HG02678 (cell line): ENCODE measurements around the gene MLF2.

ENCODE experiments used
- ATAC-seq: cut with Tn5 transposase; IDR thresholded peaks from one replicate; pipeline ENCODE4 v1.9.1; 2021; ENCODE audit warnings: mild to moderate bottlenecking, moderate library complexity; ENCODE audit not compliant: unreplicated experiment

Gene MLF2

DNA sequence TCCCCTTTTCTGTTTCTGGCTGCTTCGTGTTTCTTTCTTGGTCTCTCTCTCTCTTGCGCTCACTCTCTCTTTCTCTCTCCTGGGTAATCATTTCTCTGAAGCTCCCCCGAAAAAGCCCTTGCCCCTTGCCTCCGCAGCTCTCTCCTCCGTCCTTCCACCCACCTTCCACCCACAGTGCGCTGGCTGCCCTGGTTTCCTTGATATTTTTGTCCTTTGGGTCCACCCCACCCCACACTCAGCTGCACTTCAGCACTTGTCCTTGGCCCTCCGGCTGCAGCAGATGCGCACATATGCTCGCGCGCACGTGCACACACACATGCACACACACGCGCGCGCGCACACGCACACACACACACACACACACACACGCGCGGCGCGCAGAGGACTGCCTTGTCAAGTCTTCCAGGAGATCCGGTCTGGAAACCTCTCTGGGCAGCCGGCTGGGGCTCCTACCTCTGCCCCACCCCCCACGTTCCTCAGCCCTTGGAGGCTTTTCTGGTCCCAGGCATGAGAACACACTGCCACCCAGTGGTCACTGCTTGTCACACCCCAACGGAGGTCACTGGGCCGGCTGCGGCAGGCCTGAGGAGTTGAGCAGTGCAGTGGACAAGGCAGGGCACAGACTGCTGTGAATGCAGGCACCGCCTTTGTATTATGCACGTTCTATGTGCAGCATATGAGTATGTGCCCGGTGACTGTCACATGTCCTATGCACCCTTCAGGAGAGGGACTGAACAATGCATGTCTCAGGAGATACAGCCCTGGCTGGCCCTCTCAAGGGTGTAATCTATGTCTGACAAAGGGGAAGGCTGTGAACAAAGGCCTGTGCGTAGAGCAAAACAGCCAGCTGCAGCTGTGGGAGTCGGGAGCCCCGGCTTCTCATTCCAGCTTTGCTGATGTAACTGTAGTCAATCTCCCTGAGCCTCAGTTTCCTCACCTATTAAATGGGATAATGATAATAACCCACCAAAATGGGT is 25.9 kb upstream of the MLF2 start:
- ATAC-seq = peak; percentile 83

DNA sequence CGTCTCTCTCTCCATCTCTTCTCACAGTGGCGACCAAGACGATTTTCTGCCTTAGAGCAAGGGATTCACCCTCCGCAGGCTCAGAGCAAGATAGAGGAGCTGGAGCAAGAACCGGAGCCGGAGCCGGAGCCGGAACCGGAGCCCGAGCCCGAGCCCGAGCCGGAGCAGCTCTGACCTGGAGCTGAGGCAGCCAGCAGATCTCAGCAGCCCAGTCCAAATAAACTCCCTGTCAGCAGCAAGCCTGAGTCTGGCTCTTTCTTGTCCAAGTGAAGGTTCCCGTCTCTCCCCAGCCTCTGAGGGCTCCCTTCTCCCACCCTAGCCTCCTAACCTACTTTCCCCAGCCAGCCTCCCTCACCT is 25.3 kb upstream of the MLF2 start:
- ATAC-seq = no peak

DNA sequence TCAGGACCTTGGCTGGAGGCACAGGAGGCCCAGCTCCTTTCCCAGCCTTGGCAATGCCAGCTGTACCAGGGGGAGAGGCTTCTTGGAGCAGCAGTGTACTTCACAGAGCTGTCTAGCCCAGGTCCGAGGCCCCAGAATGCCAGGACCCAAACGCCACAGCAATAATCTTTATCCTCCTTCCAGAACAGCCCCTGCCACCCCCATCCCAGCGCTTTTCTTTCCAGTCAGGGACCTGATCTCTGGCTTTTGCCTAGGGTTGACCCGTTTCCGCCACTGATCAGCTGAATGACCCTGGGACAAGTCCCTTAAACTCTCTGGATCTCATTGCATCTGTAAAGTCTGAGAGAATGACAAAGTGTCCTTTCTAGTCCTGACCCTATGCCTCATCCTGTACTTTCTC is 24.4 kb upstream of the MLF2 start:
- no peak for ATAC-seq

DNA sequence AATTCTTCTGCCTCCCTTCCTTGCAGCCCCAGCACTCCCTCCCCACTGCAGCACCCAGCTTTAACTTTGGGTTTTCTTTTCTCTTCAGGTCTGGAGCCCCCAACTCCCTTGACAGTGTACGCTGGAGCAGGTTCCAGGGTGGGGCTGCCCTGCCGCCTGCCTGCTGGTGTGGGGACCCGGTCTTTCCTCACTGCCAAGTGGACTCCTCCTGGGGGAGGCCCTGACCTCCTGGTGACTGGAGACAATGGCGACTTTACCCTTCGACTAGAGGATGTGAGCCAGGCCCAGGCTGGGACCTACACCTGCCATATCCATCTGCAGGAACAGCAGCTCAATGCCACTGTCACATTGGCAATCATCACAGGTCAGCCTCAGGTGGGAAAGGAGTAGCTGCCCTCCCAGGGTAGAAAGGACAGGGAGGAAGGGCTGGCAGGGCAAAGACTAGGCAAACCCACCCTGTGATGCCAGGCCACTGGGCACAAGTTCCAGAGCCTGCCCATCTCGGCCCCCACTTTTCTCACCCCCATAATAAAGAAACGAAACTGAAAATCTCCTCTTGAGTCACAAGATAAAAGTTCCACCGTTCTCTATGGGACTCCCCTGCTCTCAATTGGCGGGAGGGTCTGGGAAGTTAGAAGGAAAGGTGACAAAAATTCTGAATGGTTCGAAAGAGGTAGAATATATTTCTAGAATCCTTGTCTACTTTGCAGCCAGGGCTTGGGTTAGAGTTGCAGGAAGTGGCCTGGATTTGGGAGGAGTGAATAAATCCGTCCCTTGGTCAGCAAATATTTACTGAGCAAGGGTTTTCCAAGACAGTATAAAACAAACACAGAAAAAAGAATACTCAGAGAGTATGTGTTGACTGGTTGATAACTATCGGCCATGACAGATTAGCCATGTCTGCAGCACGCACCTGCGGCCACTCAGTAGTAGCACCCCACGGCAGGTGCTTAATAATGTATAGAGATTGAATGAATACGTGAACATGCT is 22.5 kb upstream of the MLF2 start:
- ATAC-seq = no peak

DNA sequence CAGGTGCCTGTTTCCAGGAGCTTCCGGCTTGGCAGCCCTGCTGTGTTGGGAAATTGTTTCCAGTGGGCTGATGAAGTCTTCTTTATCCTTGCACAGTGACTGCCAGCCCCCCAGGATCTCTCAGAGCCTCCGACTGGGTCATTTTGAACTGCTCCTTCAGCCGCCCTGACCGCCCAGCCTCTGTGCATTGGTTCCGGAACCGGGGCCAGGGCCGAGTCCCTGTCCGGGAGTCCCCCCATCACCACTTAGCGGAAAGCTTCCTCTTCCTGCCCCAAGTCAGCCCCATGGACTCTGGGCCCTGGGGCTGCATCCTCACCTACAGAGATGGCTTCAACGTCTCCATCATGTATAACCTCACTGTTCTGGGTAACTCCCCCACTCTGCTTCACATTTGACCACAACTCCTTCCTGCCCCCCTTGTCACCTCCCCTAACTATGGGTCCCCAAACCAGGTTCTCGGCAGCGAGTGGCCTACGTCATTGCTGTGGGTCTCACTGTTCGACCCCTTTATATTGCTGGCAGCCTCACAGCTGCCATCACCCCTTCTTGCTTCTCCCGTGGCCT is 21.6 kb upstream of the MLF2 start:
- no peak for ATAC-seq

DNA sequence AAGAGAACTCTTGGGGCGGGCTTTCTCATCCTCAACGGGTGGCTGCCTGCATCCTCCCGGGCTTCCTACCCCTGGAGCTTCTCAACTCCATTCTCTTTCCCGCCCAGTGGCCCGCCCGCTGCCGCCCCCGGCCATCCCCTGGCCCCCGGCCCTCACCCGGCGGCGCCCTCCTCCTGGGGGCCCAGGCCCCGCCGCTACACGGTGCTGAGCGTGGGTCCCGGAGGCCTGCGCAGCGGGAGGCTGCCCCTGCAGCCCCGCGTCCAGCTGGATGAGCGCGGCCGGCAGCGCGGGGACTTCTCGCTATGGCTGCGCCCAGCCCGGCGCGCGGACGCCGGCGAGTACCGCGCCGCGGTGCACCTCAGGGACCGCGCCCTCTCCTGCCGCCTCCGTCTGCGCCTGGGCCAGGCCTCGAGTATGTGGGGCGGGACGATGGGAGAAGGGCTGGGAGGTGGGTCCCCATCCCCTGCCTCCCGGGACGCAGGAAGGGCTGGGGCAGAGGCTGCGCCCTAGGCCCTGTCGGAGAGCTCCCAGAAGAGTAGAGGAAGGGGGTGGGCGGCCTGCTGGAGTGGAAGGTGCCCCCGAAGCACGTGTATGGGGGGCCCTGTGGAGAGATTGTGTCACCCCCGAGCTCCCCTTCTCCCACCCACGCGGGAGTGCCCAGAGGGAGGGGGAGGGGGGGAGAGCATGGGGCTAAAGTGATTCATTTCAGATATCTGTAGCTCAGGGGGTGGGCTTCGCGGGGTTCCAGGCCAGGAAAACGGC is 20.8 kb upstream of the MLF2 start:
- no peak for ATAC-seq

DNA sequence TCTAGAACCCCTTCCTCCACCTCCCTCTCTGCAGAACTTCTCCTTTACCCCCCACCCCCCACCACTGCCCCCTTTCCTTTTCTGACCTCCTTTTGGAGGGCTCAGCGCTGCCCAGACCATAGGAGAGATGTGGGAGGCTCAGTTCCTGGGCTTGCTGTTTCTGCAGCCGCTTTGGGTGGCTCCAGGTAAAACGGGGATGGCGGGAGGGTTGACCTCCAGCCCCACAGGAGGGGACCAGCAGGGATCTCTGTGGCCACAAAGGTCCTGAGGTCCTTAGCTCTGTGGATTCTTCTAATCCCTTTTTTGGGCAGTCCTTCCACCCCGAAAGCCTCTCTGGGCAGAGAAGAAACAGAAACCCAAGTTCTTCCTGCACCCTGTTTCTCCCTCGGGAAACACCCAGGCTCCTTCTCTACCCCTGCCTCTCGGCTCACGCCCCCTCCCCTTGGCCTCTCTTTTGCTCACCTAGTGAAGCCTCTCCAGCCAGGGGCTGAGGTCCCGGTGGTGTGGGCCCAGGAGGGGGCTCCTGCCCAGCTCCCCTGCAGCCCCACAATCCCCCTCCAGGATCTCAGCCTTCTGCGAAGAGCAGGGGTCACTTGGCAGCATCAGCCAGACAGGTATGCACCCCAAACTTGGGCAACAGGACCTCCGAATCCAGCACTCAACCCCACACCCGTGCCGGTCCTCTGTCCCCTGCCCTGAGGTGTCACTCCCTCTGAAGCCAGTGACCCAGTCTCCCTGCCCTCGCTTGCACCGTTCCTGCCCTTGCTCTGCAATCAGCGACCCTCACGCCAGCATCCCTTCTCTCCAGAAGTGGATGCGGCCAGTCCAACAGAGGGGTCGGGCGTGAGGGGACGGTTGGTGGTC is 20.0 kb upstream of the MLF2 start:
- no peak for ATAC-seq

DNA sequence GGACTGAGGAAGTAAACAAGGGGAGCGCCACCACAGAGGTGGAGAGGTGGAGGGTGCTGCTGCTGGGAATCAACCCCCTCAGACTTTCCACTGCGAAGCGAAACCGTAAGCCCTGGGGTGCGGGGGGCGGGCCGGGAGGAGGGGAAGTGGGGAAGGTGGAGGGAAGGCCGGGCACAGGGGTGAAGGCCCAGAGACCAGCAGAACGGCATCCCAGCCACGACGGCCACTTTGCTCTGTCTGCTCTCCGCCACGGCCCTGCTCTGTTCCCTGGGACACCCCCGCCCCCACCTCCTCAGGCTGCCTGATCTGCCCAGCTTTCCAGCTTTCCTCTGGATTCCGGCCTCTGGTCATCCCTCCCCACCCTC is 19.4 kb upstream of the MLF2 start, which contains the start of gene LAG3:
Gene LAG3, plus strand, starts transcription at position 190 of the 365 bp plus-strand sequence. CDS start 333 bp downstream, outside the sequence.
- no peak for ATAC-seq

DNA sequence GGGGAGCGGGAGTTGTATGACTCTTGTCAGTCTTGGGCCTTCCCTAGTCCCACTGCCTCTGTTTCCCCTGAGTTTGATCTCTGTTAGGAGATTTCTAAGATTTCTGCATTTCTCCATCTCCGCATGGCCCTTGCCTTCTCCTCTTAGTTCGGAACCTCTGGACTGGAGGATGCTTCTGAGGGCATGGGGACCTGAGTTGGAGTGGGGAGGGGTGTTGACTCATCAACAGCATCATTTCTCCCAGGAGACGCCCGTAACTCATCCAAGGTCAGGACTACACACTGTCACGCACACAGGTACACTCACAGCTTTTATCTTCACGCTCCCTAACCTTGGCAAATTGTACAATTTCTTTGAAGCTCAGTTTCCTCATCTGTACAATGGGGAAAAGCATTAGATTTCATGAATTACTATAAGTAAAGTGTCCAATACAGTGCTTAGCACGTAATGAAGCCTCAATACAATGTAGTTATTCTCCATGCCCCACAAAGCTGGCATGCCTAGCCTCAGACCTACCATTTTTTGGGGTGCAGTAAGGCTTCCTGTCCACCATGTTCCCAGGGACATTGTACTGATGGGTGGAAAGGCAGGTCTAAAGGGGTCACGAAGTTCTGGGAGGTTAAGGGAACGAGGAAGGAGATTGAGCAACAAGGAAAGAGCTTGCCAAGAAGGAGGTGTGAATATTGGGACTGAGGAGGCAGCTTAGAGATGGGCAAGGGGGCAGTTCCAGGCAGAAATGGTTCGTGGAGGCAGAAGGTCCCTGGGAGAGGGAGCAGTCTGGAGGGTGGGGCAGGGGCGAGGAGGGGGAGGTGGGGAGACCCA is 18.8 kb upstream of the MLF2 start:
- ATAC-seq = no peak

DNA sequence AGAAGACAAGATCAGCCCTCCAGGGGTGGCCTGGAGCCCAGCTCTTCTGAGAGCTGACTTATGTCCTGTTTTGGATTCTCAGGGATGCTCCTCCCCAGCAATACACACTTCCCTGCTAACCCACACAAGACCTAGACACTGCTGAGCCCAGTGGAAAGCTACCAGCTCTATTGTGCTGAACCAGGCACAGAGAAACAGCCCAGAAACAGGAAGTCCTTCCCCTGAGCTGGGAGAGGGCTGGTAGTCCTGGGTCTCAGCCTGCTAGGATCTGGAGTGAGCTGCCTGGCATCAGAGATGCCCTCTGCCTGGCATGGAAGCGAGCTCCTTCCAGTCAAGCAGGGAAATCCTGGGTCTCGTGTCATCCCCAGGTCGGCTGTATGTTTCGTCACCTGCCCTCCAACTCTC is 18.2 kb upstream of the MLF2 start:
- ATAC-seq = no peak

DNA sequence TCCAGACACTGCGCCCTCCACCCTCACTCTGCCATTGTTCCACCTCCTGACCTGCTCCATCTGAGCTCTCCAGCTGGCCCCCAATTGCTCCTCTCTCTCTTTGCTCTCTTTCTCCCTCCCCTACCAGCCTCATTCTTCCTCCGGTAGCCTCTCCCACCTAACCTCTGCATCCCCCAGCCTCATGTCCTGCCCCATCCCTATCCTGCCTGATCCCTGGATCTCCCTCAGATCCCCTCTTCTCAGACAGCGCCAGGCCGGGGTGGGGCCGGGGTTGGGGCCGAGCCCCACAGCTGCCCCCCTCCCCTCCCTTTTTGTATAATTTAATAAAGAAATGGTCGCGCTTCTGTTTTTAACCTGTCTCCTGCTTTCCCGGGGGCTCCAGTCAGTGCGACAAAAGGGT is 17.7 kb upstream of the MLF2 start:
- no peak for ATAC-seq

DNA sequence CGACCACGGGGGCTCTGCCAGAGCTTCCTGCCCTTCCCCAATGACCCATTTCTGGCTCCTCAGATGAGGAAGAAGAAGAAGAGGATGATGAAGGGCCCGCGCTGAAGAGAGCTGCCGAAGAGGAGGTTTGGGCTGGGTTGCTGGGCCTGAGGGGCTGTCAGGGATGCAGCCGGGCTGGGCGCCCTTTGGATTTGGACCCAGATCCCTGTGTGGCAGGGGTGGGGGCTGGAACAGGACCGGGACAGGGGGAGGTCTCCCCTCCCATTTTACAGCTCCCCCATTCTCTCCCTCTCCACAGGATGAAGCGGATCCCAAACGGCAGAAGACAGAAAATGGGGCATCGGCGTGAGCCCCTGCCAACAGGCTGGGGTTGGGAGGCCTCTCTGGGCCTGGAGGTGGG is 17.2 kb upstream of the MLF2 start:
- no peak for ATAC-seq

DNA sequence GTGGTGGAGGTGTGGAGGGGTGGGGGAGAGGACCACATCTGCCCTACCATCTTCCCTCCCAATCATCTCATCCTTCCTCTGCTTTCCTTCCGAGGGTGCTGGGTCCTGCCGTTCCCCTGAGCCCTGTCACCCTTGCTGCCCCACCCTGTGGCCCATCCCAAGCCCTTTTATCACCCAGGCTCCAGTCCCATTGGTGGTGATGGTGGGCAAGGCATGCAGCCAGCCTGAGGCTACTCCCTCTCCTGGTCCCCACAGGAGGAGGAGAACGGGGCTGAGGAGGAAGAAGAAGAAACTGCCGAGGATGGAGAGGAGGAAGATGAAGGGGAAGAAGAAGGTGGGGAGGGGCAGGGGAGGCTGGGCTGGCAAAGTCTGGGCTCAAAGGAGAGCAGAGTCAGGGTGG is 16.7 kb upstream of the MLF2 start:
- ATAC-seq = no peak

DNA sequence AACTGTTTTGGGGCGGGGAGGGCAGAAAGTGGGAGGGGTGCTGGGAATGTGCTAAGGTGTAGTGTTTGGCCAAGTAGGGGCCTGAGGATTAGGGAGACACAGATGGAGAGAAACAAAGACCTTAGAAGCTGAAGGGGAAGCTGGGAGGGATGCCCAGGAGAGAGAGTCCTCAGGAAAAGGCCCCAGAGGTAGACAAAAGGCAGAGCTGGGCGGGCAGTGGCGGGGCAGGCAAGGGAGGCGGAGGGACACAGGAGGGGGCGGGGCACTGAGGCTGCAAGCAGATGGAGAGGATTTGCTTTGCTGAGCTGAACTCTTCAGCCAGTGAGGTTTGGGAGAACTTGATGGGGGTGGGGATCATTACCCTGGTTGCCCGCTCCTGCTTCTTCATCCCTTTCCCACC is 16.0 kb upstream of the MLF2 start:
- ATAC-seq = no peak

DNA sequence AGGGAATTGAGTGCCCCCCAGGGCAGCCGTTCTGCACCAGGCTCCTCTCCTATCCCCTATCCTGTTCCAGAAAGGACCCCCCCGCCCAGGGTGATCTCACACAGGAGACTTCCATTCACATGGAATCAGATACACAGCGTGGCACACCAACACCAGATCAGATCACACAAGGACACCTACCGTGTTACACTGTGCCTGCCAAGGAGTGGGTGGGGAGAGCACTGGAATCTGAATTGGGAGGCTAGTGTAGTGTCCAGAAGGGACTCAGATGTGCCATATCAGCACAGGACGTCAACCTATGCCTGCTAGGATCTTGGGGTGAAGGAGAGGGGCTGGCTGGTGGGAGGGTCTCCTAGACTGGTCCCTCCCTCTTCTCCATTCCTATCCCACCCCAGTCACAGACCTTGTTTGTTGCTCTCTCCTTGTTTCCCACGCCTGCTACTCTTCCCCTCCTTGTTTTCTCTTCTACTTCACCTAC is 15.5 kb upstream of the MLF2 start:
- ATAC-seq = no peak

DNA sequence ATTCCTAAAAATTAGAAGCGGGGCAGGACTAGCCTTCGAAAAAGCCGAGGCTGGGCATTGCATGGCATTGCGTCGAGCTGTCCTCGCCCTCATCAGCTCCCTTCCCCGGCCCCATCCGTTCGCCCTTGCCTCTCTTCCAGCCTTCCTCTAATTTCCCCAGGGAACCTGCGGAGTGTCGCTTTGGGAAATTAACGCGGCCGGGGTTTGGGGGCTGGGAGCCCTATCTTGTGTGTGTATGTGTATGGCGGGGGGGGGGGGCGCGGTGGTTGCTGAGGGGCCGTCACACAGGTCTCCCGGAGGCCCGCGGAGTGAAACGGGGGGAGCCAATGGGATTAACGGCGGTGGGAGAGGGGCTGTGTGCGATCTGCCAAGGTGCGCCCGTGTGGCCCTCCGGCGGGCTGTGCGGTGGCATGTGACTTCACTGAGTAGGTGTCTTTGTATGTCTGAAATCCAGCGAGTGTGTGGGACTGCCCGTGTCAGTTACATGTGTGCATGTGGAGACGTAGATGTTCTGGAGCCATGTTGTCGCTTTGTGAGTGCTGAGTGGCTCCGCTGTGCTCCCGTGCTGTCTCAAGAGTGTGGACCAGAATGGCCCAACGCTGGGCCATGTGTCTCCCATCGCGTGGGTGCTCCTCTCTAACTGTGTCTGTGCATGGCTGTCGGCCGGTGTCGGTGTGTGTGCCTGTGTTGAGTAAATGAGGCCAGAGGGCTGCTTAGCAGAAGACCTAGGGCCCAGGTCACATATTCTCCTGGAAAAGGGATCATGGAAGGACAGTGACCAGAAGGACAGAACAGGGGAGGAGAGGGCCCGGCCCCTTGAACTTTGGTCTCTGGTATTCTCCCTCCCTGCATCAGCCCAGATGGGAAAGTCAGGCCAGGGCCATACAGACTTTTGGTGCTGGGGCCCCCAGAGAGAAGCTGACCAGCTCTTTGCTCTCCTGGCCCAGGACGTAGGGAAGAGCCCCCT is 14.7 kb upstream of the MLF2 start:
- no peak for ATAC-seq

DNA sequence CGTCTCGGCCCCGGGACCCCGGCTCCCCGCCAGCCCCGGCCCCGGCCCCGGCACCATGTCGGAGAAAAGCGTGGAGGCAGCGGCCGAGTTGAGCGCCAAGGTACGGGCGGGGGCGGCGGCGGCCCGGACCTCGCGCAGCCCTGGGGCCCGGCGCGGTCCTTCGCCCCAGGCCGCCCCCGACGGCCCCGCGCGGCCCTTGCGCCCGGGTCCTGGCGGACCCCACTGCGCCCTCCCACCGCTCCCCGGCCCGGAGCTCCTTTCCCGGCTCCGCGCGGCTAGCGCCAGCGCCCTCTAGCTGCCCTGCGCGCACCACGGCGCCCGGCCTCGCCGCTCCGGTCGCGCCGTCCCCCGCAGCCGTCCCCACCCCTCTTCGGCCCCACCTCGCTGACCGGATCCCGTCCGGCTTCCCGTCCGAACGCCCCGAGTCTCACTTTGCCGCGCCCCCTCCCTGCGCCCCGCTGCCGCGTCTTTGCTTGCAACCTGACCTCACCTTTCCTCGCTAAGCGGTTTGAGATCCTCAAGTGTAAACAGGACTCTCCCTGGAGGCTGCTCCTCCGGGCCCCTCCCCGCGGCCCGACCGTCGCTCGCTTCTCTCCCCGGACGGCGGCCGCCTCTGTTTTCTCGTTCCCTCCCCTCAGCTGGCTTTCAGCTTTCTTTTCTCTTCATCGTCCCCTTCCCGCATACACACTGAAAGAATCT is 13.9 kb upstream of the MLF2 start:
- peak; percentile 52 for ATAC-seq
